HL-60 (cell line): ENCODE results near the gene TTC29.
"Not testable (repeated sequence)": the region's sequence is repeated elsewhere in the genome, so short reads cannot be mapped to it uniquely, and the experiment has no call there.

Source experiments
- DNase-seq, 2 experiments: peaks; one replicate each; pipeline ENCODE4 v3.0.0-alpha.2; 2010 to 2020; ENCODE audit warnings: low read depth in 1 of 2, low spot score in 1 of 2
- H3K27ac ChIP-seq: fragments of 250-450 bp; sonication (Bioruptor Pico); replicated peaks from 2 replicates; pipeline ENCODE4 v1.5.1; 2020; ENCODE audit warnings: mild to moderate bottlenecking, moderate library complexity
- H3K27me3 ChIP-seq: fragments of 250-450 bp; sonication (Bioruptor Pico); 2 replicates; pipeline ENCODE4 v1.5.1; 2021; ENCODE audit warnings: mild to moderate bottlenecking, moderate library complexity; ENCODE audit not compliant: insufficient read depth, poor library complexity, severe bottlenecking
- H3K4me3 ChIP-seq: replicated peaks from 2 replicates; pipeline ENCODE4 v1.5.1; 2011; ENCODE audit warnings: mild to moderate bottlenecking, control low read depth, low read length; ENCODE audit not compliant: insufficient read depth
- CTCF ChIP-seq: IDR thresholded peaks from one replicate; pipeline ENCODE4 v1.5.1; 2011; ENCODE audit warnings: low read length, control low read depth, inconsistent platforms; ENCODE audit not compliant: insufficient read depth
- GABPA ChIP-seq: IDR thresholded peaks from 2 replicates; pipeline ENCODE4 v1.6.1; 2012; ENCODE audit warnings: low read depth
- POLR2AphosphoS5 ChIP-seq: IDR thresholded peaks from 2 replicates; pipeline ENCODE4 v1.6.1; 2012; ENCODE audit warnings: low read depth
- SPI1 ChIP-seq: IDR thresholded peaks from 2 replicates; pipeline ENCODE4 v1.6.1; 2012; ENCODE audit warnings: low read depth, mild to moderate bottlenecking, borderline replicate concordance
- TF ChIP-seq, protein P1 (sequence below): IDR thresholded peaks from 2 replicates; pipeline ENCODE4 v1.6.1; 2012; ENCODE audit warnings: low read depth; ENCODE audit not compliant: insufficient replicate concordance

TTC29 gene

DNA sequence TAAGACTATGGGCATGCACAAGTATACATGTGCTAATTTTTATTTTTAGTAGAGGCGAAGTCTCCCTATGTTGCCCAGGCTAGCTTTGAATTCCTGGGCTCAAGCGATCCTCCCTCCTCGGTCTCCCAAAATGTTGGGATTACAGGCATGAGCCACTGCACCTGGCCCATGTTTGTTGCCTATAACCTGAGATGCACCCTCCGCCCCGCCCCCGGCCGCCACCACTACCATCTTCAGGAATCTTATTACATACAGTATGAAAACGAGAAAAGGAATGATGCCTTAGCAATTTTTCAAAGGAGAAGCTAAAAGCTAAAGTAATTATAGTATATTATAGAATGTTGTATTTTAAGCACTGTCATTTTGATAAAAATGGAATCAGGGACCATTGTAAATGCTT is 245.8 kb downstream of the TTC29 start:
- H3K27me3 ChIP-seq: no peaks in the 10 kb centered on the region
- H3K27ac ChIP-seq: no peak overlapping the region
- no peak for TF ChIP-seq SPI1
- DNase-seq: no peak
- H3K4me3 ChIP-seq: no peak overlapping the region

DNA sequence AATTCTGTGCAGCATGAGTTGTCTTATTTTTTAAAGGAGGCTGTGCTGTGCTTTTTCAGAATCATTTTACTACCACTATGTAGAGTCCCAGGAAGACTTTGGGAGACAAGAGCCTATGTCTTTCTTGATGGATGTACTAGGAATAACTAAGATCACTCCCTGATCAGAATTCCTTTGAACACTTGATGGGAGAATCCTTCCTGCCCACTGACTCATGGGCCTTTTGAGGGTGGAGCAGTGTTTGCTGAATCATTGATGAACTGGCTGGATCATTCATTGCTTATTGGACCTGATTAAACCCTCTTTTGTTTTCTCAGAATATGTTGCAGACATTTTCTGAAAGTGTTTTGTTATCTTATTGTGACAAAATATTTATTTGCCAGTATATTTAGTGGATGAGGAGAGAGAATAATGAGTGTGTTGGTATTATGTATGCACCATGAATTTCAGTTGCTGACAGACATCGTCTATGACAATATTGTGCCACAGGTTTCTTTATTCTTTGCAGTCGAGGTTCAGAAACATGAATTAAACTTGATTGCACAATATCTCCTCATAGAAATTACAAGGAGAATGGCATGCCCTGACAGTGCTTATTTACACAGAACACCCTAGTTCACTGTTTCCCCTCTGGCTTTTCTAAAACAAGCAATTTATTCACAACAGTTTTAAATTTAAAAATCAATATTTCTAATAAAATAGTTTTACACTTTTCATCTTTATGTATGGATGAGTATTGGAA is 270.7 kb downstream of the TTC29 start:
- DNase-seq: no peak
- no peak overlapping the region for H3K4me3 ChIP-seq
- TF ChIP-seq GABPA: no peak
- H3K27ac ChIP-seq: no peak overlapping the region
- no peaks in the 10 kb centered on the region for H3K27me3 ChIP-seq

- not testable (repeated sequence) for H3K27me3 ChIP-seq, DNase-seq, H3K27ac ChIP-seq, H3K4me3 ChIP-seq
Measured at GRCh38 chr4:146663968-146664311, 281.7 kb downstream of the TTC29 start.

- Histone ChIP-seq H3K27ac (no peak overlapping the region), H3K4me3 (no peak overlapping the region), H3K27me3 (peaks cover 7% of the 10 kb centered on the region)
- TF ChIP-seq POLR2AphosphoS5 (no peak), GABPA (no peak), CTCF (no peak), SPI1 (no peak)
- TF ChIP-seq, protein P1, sequence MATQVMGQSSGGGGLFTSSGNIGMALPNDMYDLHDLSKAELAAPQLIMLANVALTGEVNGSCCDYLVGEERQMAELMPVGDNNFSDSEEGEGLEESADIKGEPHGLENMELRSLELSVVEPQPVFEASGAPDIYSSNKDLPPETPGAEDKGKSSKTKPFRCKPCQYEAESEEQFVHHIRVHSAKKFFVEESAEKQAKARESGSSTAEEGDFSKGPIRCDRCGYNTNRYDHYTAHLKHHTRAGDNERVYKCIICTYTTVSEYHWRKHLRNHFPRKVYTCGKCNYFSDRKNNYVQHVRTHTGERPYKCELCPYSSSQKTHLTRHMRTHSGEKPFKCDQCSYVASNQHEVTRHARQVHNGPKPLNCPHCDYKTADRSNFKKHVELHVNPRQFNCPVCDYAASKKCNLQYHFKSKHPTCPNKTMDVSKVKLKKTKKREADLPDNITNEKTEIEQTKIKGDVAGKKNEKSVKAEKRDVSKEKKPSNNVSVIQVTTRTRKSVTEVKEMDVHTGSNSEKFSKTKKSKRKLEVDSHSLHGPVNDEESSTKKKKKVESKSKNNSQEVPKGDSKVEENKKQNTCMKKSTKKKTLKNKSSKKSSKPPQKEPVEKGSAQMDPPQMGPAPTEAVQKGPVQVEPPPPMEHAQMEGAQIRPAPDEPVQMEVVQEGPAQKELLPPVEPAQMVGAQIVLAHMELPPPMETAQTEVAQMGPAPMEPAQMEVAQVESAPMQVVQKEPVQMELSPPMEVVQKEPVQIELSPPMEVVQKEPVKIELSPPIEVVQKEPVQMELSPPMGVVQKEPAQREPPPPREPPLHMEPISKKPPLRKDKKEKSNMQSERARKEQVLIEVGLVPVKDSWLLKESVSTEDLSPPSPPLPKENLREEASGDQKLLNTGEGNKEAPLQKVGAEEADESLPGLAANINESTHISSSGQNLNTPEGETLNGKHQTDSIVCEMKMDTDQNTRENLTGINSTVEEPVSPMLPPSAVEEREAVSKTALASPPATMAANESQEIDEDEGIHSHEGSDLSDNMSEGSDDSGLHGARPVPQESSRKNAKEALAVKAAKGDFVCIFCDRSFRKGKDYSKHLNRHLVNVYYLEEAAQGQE: no peak
- no peak for DNase-seq
Measured at GRCh38 chr4:146661367-146661766, 284.3 kb downstream of the TTC29 start.
